Mesendoderm (in vitro differentiated cells): Measurements from ENCODE around the gene SIRT6. TPM values are rescaled to one million over a fixed set of nuclear protein-coding genes. Genes with fewer than 3 reads are reported as not detected.
"Not testable (repeated sequence)": the region's sequence is repeated elsewhere in the genome, so short reads cannot be mapped to it uniquely, and the experiment has no call there.

Experiments used
- DNase-seq: peaks from one replicate; pipeline ENCODE4 v3.0.0; 2013
- H2AK5ac ChIP-seq: 2 replicates; pipeline ENCODE4 v1.6.1; 2013; ENCODE audit warnings: low read length, inconsistent platforms
- H2BK120ac ChIP-seq: 2 replicates; pipeline ENCODE4 v1.6.1; 2013; ENCODE audit warnings: low read depth, mild to moderate bottlenecking, low read length, moderate library complexity, mixed read lengths
- H2BK15ac ChIP-seq: replicated peaks from 2 replicates; pipeline ENCODE4 v1.6.1; 2013; ENCODE audit warnings: low read depth, mild to moderate bottlenecking, moderate library complexity
- H2BK5ac ChIP-seq: 2 replicates; pipeline ENCODE4 v1.6.1; 2013; ENCODE audit warnings: low read length, inconsistent platforms
- H3K18ac ChIP-seq: 2 replicates; pipeline ENCODE4 v1.6.1; 2013; ENCODE audit warnings: mild to moderate bottlenecking, low read length, mixed read lengths
- H3K23ac ChIP-seq: one replicate; pipeline ENCODE4 v1.6.1; 2013; ENCODE audit warnings: low read length
- H3K27ac ChIP-seq: 2 replicates; pipeline ENCODE4 v1.5.1; 2013; ENCODE audit warnings: low read depth, mild to moderate bottlenecking, inconsistent platforms, low read length, moderate library complexity
- H3K27me3 ChIP-seq: 2 replicates; pipeline ENCODE4 v1.6.1; 2013; ENCODE audit warnings: low read length, control low read depth, mild to moderate bottlenecking, inconsistent platforms; ENCODE audit not compliant: insufficient read depth, poor library complexity
- H3K36me3 ChIP-seq: 2 replicates; pipeline ENCODE4 v1.6.1; 2013; ENCODE audit warnings: low read length, inconsistent platforms; ENCODE audit not compliant: control insufficient read depth, insufficient read depth
- H3K4ac ChIP-seq: one replicate; pipeline ENCODE4 v1.6.1; 2013; ENCODE audit warnings: low read depth, mild to moderate bottlenecking, low read length, moderate library complexity
- H3K4me1 ChIP-seq: 2 replicates; pipeline ENCODE4 v1.6.1; 2013; ENCODE audit warnings: low read depth, low read length, inconsistent platforms; ENCODE audit not compliant: control insufficient read depth
- H3K4me2 ChIP-seq: 2 replicates; pipeline ENCODE4 v1.6.1; 2013; ENCODE audit warnings: low read length
- H3K4me3 ChIP-seq: 2 replicates; pipeline ENCODE4 v1.5.1; 2013; ENCODE audit warnings: mild to moderate bottlenecking, low read length
- H3K56ac ChIP-seq: one replicate; pipeline ENCODE4 v1.6.1; 2013; ENCODE audit warnings: low read length
- H3K79me1 ChIP-seq: 2 replicates; pipeline ENCODE4 v1.6.1; 2013; ENCODE audit warnings: low read length, inconsistent platforms
- H3K79me2 ChIP-seq: 2 replicates; pipeline ENCODE4 v1.6.1; 2013; ENCODE audit warnings: mild to moderate bottlenecking, low read length; ENCODE audit not compliant: control insufficient read depth, insufficient read depth
- H3K9ac ChIP-seq: 2 replicates; pipeline ENCODE4 v1.6.1; 2013; ENCODE audit warnings: low read length, inconsistent platforms
- H4K5ac ChIP-seq: one replicate; pipeline ENCODE4 v1.6.1; 2013; ENCODE audit warnings: low read length
- H4K8ac ChIP-seq: one replicate; pipeline ENCODE4 v1.6.1; 2013; ENCODE audit warnings: low read depth, mild to moderate bottlenecking, control low read depth, low read length, moderate library complexity
- WGBS: extraction: QIAGEN DNeasy Blood & Tissue Kit; methylation state at CpG from one replicate; pipeline ENCODE4 v1.1.7; 2013; ENCODE audit warnings: low lambda C conversion rate, missing lambda C conversion rate; ENCODE audit not compliant: insufficient coverage; ENCODE audit errors: extremely low coverage; 5-methylcytosine and 5-hydroxymethylcytosine counted together
- polyA plus RNA-seq, 2 experiments: library from polyadenylated mRNA; stranded (reverse); fragments of 200-250 nt; gene quantifications; one replicate each; pipeline ENCODE4 v1.2.3, GENCODE V29; 2013

Gene SIRT6
- 14.4 TPM for polyA plus RNA-seq (2013, experiment 1 of 2)
- polyA plus RNA-seq (2013, experiment 2 of 2): 13.1 TPM

DNA sequence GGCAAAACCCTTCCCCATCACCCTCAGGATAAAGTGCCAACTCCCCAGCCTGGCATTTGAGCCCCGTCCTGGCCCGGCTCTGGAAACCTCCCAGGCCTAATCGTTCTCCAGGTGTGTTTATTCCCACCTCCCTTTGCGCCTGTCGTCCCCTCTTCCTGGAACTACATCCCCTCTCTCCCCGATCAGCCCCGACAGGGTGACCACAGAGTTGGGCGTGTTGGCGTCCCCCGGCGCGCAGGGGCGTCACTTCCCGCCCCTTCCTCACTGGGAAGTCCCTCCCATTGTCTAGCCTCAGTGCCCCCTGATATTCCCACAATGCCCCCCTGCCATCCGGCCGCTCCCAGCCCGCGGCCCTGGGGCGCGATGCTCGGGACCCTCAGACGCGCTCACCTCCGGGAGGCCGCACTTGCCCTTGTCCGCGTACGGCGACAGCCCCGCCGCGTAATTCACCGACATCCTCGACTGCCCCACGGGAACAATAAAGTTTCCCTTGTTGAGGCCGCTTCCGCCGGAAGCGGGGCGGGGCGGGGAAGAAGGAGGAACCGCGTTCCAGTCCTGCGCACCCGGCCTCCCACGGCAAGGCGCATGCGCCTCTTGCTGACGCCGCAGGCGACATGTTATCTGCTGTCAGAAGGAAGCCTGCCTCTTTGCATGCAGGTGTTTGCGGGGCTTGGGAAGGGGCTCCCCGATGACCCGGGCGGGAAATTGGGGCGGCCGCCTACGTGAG, at the start of gene SIRT6, which contains the start of gene ANKRD24:
Gene SIRT6 (minus strand): TSS at position 480 of the 727 bp plus-strand sequence. CDS start 24 bp downstream, at position 456.
Gene ANKRD24 (plus strand): TSS at position 606 of the 727 bp plus-strand sequence. CDS start 3,737 bp downstream, outside the sequence.
- H3K79me2 ChIP-seq: no peaks in the 10 kb centered on the region
- peak within 1 kb of the TSS; percentile 96 for H3K56ac ChIP-seq
- DNase-seq: peak; percentile 97
- H4K8ac ChIP-seq: no peak within 1 kb of the TSS
- H3K4me2 ChIP-seq: peak within 1 kb of the TSS; percentile 86
- no peaks in the 10 kb centered on the region for H3K27me3 ChIP-seq
- peak within 1 kb of the TSS; percentile 22 for H3K27ac ChIP-seq
- H3K4ac ChIP-seq: no peak within 1 kb of the TSS
- H2AK5ac ChIP-seq: no peak within 1 kb of the TSS
- no peak within 1 kb of the TSS for H2BK5ac ChIP-seq
- no peak within 1 kb of the TSS for H3K23ac ChIP-seq
- no peak within 1 kb of the TSS for H2BK15ac ChIP-seq
- WGBS: no CpG with 5 or more reads among the region's 58 CpGs
- H4K5ac ChIP-seq: no peak within 1 kb of the TSS
- H2BK120ac ChIP-seq: no peak within 1 kb of the TSS
- H3K4me3 ChIP-seq: peak within 1 kb of the TSS; percentile 93
- H3K9ac ChIP-seq: peak within 1 kb of the TSS; percentile 97
- peak within 1 kb of the TSS; percentile 31 for H3K18ac ChIP-seq
- no peaks in the 10 kb centered on the region for H3K36me3 ChIP-seq
- peaks cover 4% of the 10 kb centered on the region for H3K79me1 ChIP-seq
- H3K4me1 ChIP-seq: no peaks in the 10 kb centered on the region

GRCh38 chr19:4232139-4232538, 49.8 kb upstream of the SIRT6 start:
- H2AK5ac ChIP-seq, H3K4me2 ChIP-seq, H3K79me1 ChIP-seq, H3K56ac ChIP-seq, H2BK15ac ChIP-seq, H3K79me2 ChIP-seq, H4K5ac ChIP-seq, H3K36me3 ChIP-seq, H3K4me1 ChIP-seq, H3K27ac ChIP-seq, H2BK5ac ChIP-seq, H2BK120ac ChIP-seq, H3K9ac ChIP-seq, H3K4ac ChIP-seq, H3K18ac ChIP-seq, H3K23ac ChIP-seq, H3K27me3 ChIP-seq, DNase-seq, H4K8ac ChIP-seq, H3K4me3 ChIP-seq: not testable (repeated sequence)
- no CpG with 5 or more reads among the region's 5 CpGs for WGBS

GRCh38 chr19:4231521-4231920, 49.2 kb upstream of the SIRT6 start:
- H3K27ac ChIP-seq, H3K56ac ChIP-seq, H2BK15ac ChIP-seq, H4K8ac ChIP-seq, H3K79me2 ChIP-seq, H3K4me3 ChIP-seq, H3K36me3 ChIP-seq, DNase-seq, H4K5ac ChIP-seq, H3K4me1 ChIP-seq, H3K27me3 ChIP-seq, H2BK120ac ChIP-seq, H3K4me2 ChIP-seq, H2AK5ac ChIP-seq, H3K18ac ChIP-seq, H3K4ac ChIP-seq, H3K23ac ChIP-seq, H2BK5ac ChIP-seq, H3K9ac ChIP-seq, H3K79me1 ChIP-seq: not testable (repeated sequence)
- no CpG with 5 or more reads among the region's 6 CpGs for WGBS

GRCh38 chr19:4230237-4230636, 47.9 kb upstream of the SIRT6 start:
- H3K36me3 ChIP-seq, H3K18ac ChIP-seq, H2BK5ac ChIP-seq, DNase-seq, H3K79me2 ChIP-seq, H4K5ac ChIP-seq, H3K27ac ChIP-seq, H3K4me2 ChIP-seq, H3K79me1 ChIP-seq, H3K23ac ChIP-seq, H3K4me1 ChIP-seq, H3K27me3 ChIP-seq, H4K8ac ChIP-seq, H3K4ac ChIP-seq, H3K9ac ChIP-seq, H2BK15ac ChIP-seq, H3K56ac ChIP-seq, H2AK5ac ChIP-seq, H2BK120ac ChIP-seq, H3K4me3 ChIP-seq: not testable (repeated sequence)
- no CpG with 5 or more reads among the region's 6 CpGs for WGBS

GRCh38 chr19:4229179-4229931, 47.0 kb upstream of the SIRT6 start, which contains the start of gene EBI3:
EBI3 (plus strand) TSS chr19:4229523; CDS start chr19:4229551, 28 bp downstream.
- no peak within 1 kb of the TSS for H2BK120ac ChIP-seq
- WGBS: no CpG with 5 or more reads among the region's 19 CpGs
- peak within 1 kb of the TSS; percentile 65 for H3K56ac ChIP-seq
- H3K4ac ChIP-seq: no peak within 1 kb of the TSS
- H4K5ac ChIP-seq: no peak within 1 kb of the TSS
- no peak within 1 kb of the TSS for H3K4me3 ChIP-seq
- H3K27ac ChIP-seq: no peak within 1 kb of the TSS
- no peak within 1 kb of the TSS for H3K18ac ChIP-seq
- peak; percentile 51 for DNase-seq
- H2BK5ac ChIP-seq: no peak within 1 kb of the TSS
- H3K36me3 ChIP-seq: no peaks in the 10 kb centered on the region
- H4K8ac ChIP-seq: no peak within 1 kb of the TSS
- no peak within 1 kb of the TSS for H2AK5ac ChIP-seq
- H3K23ac ChIP-seq: peak within 1 kb of the TSS; percentile 15
- peak within 1 kb of the TSS; percentile 9 for H3K9ac ChIP-seq
- no peaks in the 10 kb centered on the region for H3K79me1 ChIP-seq
- H2BK15ac ChIP-seq: no peak within 1 kb of the TSS
- no peak within 1 kb of the TSS for H3K4me2 ChIP-seq
- H3K4me1 ChIP-seq: no peaks in the 10 kb centered on the region
- no peaks in the 10 kb centered on the region for H3K79me2 ChIP-seq
- no peaks in the 10 kb centered on the region for H3K27me3 ChIP-seq
